ENCODE results near the gene CHST12.

The CHST12 gene

GRCh38 chr7:2403014-2403717 lies at the start of gene CHST12:
Gene CHST12 (plus strand): TSS chr7:2403611. CDS start chr7:2432640, 29,029 bp downstream.
- TF ChIP-seq CTCF (conservative IDR thresholded peaks at IDR 0.05; ENCODE audit: low read length), result no peak
- peak within 1 kb of the TSS; percentile 93 for H3K4me3 ChIP-seq (ENCODE audit: low read length)
- DNase-seq (ENCODE audit: low read depth), result peak; percentile 92

GRCh38 chr7:2353936-2354185 lies 49.5 kb upstream of the CHST12 start:
- peak; percentile 87 for DNase-seq (ENCODE audit: low read depth)
- peak overlapping the region; percentile 86 for H3K4me3 ChIP-seq (ENCODE audit: low read length)
- TF ChIP-seq CTCF (conservative IDR thresholded peaks at IDR 0.05; ENCODE audit: low read length), result no peak

GRCh38 chr7:2354186-2354938 lies 49.0 kb upstream of the CHST12 start, which contains the start of gene EIF3B:
Gene EIF3B (plus strand): TSS chr7:2354827. CDS start chr7:2354922, 95 bp downstream.
- TF ChIP-seq CTCF (conservative IDR thresholded peaks at IDR 0.05; ENCODE audit: low read length), result no peak
- peak; percentile 93 for DNase-seq (ENCODE audit: low read depth)
- peak within 1 kb of the TSS; percentile 86 for H3K4me3 ChIP-seq (ENCODE audit: low read length)

- no peak for DNase-seq (ENCODE audit: low read depth)
- no peak for TF ChIP-seq CTCF (conservative IDR thresholded peaks at IDR 0.05; ENCODE audit: low read length)
- H3K4me3 ChIP-seq (ENCODE audit: low read length), result peak overlapping the region; percentile 86
Observed at GRCh38 chr7:2354939-2355704, 48.3 kb upstream of the CHST12 start.

- TF ChIP-seq CTCF (conservative IDR thresholded peaks at IDR 0.05; ENCODE audit: low read length), result no peak
- H3K4me3 ChIP-seq (ENCODE audit: low read length), result peak overlapping the region; percentile 86
- no peak for DNase-seq (ENCODE audit: low read depth)
Observed at GRCh38 chr7:2355705-2356008, 47.8 kb upstream of the CHST12 start.

GRCh38 chr7:2357165-2357564 lies 46.2 kb upstream of the CHST12 start:
- H3K4me3 ChIP-seq (ENCODE audit: low read length), result peak overlapping the region; percentile 20; the same call in 1 of the 2 replicates
- no peak for DNase-seq (ENCODE audit: low read depth)
- no peak for TF ChIP-seq CTCF (conservative IDR thresholded peaks at IDR 0.05; ENCODE audit: low read length)

Measured in AG10803 (cell line).